Measurements from ENCODE around the gene OXTR. TPM values are rescaled to one million over a fixed set of nuclear protein-coding genes. Genes with fewer than 3 reads are reported as not detected.

The OXTR gene
- total RNA-seq, 1 donor = 2.5 TPM

GRCh38 chr3:8765528-8765927 is 3.9 kb downstream of the OXTR start:
- Histone ChIP-seq H4K20me1 (ENCODE audit: insufficient read depth, low read length) (peaks cover 13% of the 10 kb centered on the region), H3K4me1 (ENCODE audit: insufficient read depth, low read length) (peaks cover 27% of the 10 kb centered on the region)

GRCh38 chr3:8764528-8764927 is 4.9 kb downstream of the OXTR start:
- no peak for TF ChIP-seq CTCF (IDR thresholded peaks at IDR 0.05; ENCODE audit: extremely low read depth, low read depth, low read length)
- no peak overlapping the region for H3K4me3 ChIP-seq (ENCODE audit: insufficient read depth, low read length)
- peaks cover 3% of the 10 kb centered on the region for H3K36me3 ChIP-seq (ENCODE audit: insufficient read depth, low read length)
- no peak overlapping the region for H3K27ac ChIP-seq (ENCODE audit: low read depth, low read length)
- peak; percentile 43 for DNase-seq (ENCODE audit: insufficient read length, low spot score, missing footprints)
- peaks cover 16% of the 10 kb centered on the region for H4K20me1 ChIP-seq (ENCODE audit: insufficient read depth, low read length)
- H3K4me1 ChIP-seq (ENCODE audit: insufficient read depth, low read length) = peaks cover 22% of the 10 kb centered on the region
- H2AFZ ChIP-seq (ENCODE audit: low read length) = no peak overlapping the region
- H3K79me2 ChIP-seq (ENCODE audit: insufficient read depth, low read length) = peaks cover 12% of the 10 kb centered on the region
- peaks cover 22% of the 10 kb centered on the region for H3K27me3 ChIP-seq (ENCODE audit: insufficient read depth, low read length)
- no peaks in the 10 kb centered on the region for H3K9me3 ChIP-seq (ENCODE audit: low read depth, low read length)
- no peak overlapping the region for H3K4me2 ChIP-seq (ENCODE audit: insufficient read depth, low read length)

More at GRCh38 chr3:8765528-8765927, 3.9 kb downstream of the OXTR start:
- peaks cover 22% of the 10 kb centered on the region for H3K27me3 ChIP-seq (ENCODE audit: insufficient read depth, low read length)
- no peak overlapping the region for H2AFZ ChIP-seq (ENCODE audit: low read length)
- peaks cover 12% of the 10 kb centered on the region for H3K79me2 ChIP-seq (ENCODE audit: insufficient read depth, low read length)
- H3K4me2 ChIP-seq (ENCODE audit: insufficient read depth, low read length) = peak overlapping the region; percentile 90
- no peaks in the 10 kb centered on the region for H3K9me3 ChIP-seq (ENCODE audit: low read depth, low read length)
- no peak for TF ChIP-seq CTCF (IDR thresholded peaks at IDR 0.05; ENCODE audit: extremely low read depth, low read depth, low read length)
- peak overlapping the region; percentile 79 for H3K4me3 ChIP-seq (ENCODE audit: insufficient read depth, low read length)
- DNase-seq (ENCODE audit: insufficient read length, low spot score, missing footprints) = peak; percentile 84
- H3K27ac ChIP-seq (ENCODE audit: low read depth, low read length) = no peak overlapping the region
- peaks cover 3% of the 10 kb centered on the region for H3K36me3 ChIP-seq (ENCODE audit: insufficient read depth, low read length)

DNA sequence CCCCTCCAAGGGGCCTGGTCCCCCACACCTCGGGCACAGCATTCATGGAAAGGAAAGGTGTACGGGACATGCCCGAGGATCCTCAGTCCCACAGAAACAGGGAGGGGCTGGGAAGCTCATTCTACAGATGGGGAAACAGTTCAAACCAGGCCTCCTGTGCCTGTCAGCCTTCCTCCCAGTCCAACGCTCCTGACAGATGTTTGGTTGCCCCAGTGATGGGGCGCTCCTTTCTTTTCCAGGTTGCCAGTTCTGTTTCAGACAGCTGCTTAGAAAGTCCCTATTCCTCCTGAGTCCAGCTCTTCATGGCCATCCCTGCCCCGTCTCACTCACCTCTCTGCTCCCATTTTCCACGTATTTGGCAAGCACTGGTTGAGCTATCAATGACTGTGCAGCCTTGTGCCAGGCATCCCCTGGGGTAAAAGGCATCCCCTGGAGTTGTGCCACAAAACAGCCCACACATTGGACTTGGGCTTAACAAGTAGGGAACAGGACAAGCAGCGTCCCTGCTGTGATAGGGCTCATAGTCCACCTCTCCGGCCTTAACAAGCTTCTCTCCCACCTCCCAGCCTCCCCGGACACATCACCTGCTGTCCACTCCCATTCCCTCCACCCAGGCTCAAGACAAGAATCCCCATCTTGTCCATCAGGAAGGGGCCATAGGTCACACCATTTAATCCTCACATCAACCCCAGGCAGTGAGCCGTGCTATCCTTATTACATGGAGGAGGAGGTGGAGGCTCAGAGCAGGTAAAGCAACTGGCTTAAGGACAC is 6.6 kb downstream of the OXTR start:
- peaks cover 3% of the 10 kb centered on the region for H3K36me3 ChIP-seq (ENCODE audit: insufficient read depth, low read length)
- no peaks in the 10 kb centered on the region for H3K9me3 ChIP-seq (ENCODE audit: low read depth, low read length)
- no peak overlapping the region for H3K27ac ChIP-seq (ENCODE audit: low read depth, low read length)
- peaks cover 13% of the 10 kb centered on the region for H3K27me3 ChIP-seq (ENCODE audit: insufficient read depth, low read length)
- H3K79me2 ChIP-seq (ENCODE audit: insufficient read depth, low read length) = peaks cover 11% of the 10 kb centered on the region
- peaks cover 16% of the 10 kb centered on the region for H4K20me1 ChIP-seq (ENCODE audit: insufficient read depth, low read length)
- no peak overlapping the region for H3K4me2 ChIP-seq (ENCODE audit: insufficient read depth, low read length)
- TF ChIP-seq CTCF (IDR thresholded peaks at IDR 0.05; ENCODE audit: extremely low read depth, low read depth, low read length) = no peak
- H3K4me3 ChIP-seq (ENCODE audit: insufficient read depth, low read length) = no peak overlapping the region
- no peak overlapping the region for H2AFZ ChIP-seq (ENCODE audit: low read length)
- peaks cover 24% of the 10 kb centered on the region for H3K4me1 ChIP-seq (ENCODE audit: insufficient read depth, low read length)
- peak; percentile 72 for DNase-seq (ENCODE audit: insufficient read length, low spot score, missing footprints)

GRCh38 chr3:8761866-8762265 is 7.5 kb downstream of the OXTR start:
- Histone ChIP-seq H2AFZ (ENCODE audit: low read length) (no peak overlapping the region), H3K79me2 (ENCODE audit: insufficient read depth, low read length) (peaks cover 2% of the 10 kb centered on the region), H3K4me2 (ENCODE audit: insufficient read depth, low read length) (no peak overlapping the region), H3K27me3 (ENCODE audit: insufficient read depth, low read length) (peaks cover 4% of the 10 kb centered on the region), H4K20me1 (ENCODE audit: insufficient read depth, low read length) (peaks cover 16% of the 10 kb centered on the region), H3K9me3 (ENCODE audit: low read depth, low read length) (no peaks in the 10 kb centered on the region), H3K4me1 (ENCODE audit: insufficient read depth, low read length) (peaks cover 22% of the 10 kb centered on the region), H3K27ac (ENCODE audit: low read depth, low read length) (no peak overlapping the region), H3K4me3 (ENCODE audit: insufficient read depth, low read length) (no peak overlapping the region), H3K36me3 (ENCODE audit: insufficient read depth, low read length) (peaks cover 3% of the 10 kb centered on the region)
- no peak for DNase-seq (ENCODE audit: insufficient read length, low spot score, missing footprints)
- TF ChIP-seq CTCF (IDR thresholded peaks at IDR 0.05; ENCODE audit: extremely low read depth, low read depth, low read length) = no peak

All from osteoblast (primary cell).